GM23338 (cell line): ENCODE data around the gene PLEKHN1.

Experiments
- CREB1 ChIP-seq: fragments of 250-450 bp; sonication (Bioruptor Pico); IDR thresholded peaks from 2 replicates; pipeline ENCODE4 v1.5.0; 2020; ENCODE audit warnings: low read depth, mild to moderate bottlenecking, moderate library complexity
- CTCF ChIP-seq, 2 experiments: fragments of 200-600 bp in 1 of 2; sonication (generic) in 1 of 2; conservative IDR thresholded peaks; 2 replicates each; pipeline versions ENCODE4 v1.5.1 to v1.6.1; 2016 to 2017; ENCODE audit warnings: antibody characterized with exemption in 2 of 2, low read depth in 2 of 2, mild to moderate bottlenecking in 2 of 2, moderate library complexity in 1 of 2
- EZH2 ChIP-seq: fragments of 200-600 bp; sonication (generic); IDR thresholded peaks from one replicate; pipeline ENCODE4 v1.8.0; 2017; ENCODE audit warnings: antibody characterized with exemption, mild to moderate bottlenecking, low read depth; ENCODE audit not compliant: unreplicated experiment
- EZH2phosphoT487 ChIP-seq: fragments of 200-600 bp; sonication (generic); IDR thresholded peaks from one replicate; pipeline ENCODE4 v1.8.1; 2018; ENCODE audit warnings: antibody characterized with exemption; ENCODE audit not compliant: unreplicated experiment
- JUNB ChIP-seq: IDR thresholded peaks from one replicate; pipeline ENCODE4 v1.6.1; 2016; ENCODE audit warnings: antibody characterized with exemption; ENCODE audit not compliant: unreplicated experiment
- POLR2AphosphoS5 ChIP-seq: IDR thresholded peaks from 2 replicates; pipeline ENCODE4 v1.6.1; 2016; ENCODE audit warnings: antibody characterized with exemption, low read depth
- STAT1 ChIP-seq: IDR thresholded peaks from one replicate; pipeline ENCODE4 v1.6.1; 2016; ENCODE audit warnings: antibody characterized with exemption; ENCODE audit not compliant: unreplicated experiment
- ZNF114 ChIP-seq: fragments of 250-450 bp; sonication (Bioruptor Pico); IDR thresholded peaks from 2 replicates; pipeline ENCODE4 v1.5.0; 2020; ENCODE audit warnings: mild to moderate bottlenecking, moderate library complexity
- ZNF331 ChIP-seq: fragments of 250-450 bp; sonication (Bioruptor Pico); IDR thresholded peaks from 2 replicates; pipeline ENCODE4 v1.5.0; 2020; ENCODE audit warnings: low read depth, mild to moderate bottlenecking, moderate library complexity
- TF ChIP-seq, protein P1 (sequence below): IDR thresholded peaks from one replicate; pipeline ENCODE4 v1.6.1; 2018; ENCODE audit warnings: antibody characterized with exemption; ENCODE audit not compliant: unreplicated experiment
- TF ChIP-seq, protein P2 (sequence below): IDR thresholded peaks from 2 replicates; pipeline ENCODE4 v1.6.1; 2016; ENCODE audit warnings: antibody characterized with exemption
- TF ChIP-seq, protein P3 (sequence below): fragments of 250-450 bp; sonication (Bioruptor Pico); IDR thresholded peaks from 2 replicates; pipeline ENCODE4 v1.5.0; 2020; ENCODE audit warnings: mild to moderate bottlenecking, moderate library complexity

- TF ChIP-seq CTCF (conservative IDR thresholded peaks at IDR 0.05; ENCODE audit: low read depth in 2 of 2) (no peak), STAT1 (no peak), EZH2 (no peak), POLR2AphosphoS5 (no peak), EZH2phosphoT487 (no peak), ZNF114 (no peak), CREB1 (CRISPR knock-in tag) (no peak), JUNB (no peak), ZNF331 (CRISPR knock-in tag) (no peak)
- TF ChIP-seq, protein P1, sequence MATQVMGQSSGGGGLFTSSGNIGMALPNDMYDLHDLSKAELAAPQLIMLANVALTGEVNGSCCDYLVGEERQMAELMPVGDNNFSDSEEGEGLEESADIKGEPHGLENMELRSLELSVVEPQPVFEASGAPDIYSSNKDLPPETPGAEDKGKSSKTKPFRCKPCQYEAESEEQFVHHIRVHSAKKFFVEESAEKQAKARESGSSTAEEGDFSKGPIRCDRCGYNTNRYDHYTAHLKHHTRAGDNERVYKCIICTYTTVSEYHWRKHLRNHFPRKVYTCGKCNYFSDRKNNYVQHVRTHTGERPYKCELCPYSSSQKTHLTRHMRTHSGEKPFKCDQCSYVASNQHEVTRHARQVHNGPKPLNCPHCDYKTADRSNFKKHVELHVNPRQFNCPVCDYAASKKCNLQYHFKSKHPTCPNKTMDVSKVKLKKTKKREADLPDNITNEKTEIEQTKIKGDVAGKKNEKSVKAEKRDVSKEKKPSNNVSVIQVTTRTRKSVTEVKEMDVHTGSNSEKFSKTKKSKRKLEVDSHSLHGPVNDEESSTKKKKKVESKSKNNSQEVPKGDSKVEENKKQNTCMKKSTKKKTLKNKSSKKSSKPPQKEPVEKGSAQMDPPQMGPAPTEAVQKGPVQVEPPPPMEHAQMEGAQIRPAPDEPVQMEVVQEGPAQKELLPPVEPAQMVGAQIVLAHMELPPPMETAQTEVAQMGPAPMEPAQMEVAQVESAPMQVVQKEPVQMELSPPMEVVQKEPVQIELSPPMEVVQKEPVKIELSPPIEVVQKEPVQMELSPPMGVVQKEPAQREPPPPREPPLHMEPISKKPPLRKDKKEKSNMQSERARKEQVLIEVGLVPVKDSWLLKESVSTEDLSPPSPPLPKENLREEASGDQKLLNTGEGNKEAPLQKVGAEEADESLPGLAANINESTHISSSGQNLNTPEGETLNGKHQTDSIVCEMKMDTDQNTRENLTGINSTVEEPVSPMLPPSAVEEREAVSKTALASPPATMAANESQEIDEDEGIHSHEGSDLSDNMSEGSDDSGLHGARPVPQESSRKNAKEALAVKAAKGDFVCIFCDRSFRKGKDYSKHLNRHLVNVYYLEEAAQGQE = no peak
- TF ChIP-seq, protein P2, sequence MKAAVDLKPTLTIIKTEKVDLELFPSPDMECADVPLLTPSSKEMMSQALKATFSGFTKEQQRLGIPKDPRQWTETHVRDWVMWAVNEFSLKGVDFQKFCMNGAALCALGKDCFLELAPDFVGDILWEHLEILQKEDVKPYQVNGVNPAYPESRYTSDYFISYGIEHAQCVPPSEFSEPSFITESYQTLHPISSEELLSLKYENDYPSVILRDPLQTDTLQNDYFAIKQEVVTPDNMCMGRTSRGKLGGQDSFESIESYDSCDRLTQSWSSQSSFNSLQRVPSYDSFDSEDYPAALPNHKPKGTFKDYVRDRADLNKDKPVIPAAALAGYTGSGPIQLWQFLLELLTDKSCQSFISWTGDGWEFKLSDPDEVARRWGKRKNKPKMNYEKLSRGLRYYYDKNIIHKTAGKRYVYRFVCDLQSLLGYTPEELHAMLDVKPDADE = no peak
- TF ChIP-seq, protein P3, sequence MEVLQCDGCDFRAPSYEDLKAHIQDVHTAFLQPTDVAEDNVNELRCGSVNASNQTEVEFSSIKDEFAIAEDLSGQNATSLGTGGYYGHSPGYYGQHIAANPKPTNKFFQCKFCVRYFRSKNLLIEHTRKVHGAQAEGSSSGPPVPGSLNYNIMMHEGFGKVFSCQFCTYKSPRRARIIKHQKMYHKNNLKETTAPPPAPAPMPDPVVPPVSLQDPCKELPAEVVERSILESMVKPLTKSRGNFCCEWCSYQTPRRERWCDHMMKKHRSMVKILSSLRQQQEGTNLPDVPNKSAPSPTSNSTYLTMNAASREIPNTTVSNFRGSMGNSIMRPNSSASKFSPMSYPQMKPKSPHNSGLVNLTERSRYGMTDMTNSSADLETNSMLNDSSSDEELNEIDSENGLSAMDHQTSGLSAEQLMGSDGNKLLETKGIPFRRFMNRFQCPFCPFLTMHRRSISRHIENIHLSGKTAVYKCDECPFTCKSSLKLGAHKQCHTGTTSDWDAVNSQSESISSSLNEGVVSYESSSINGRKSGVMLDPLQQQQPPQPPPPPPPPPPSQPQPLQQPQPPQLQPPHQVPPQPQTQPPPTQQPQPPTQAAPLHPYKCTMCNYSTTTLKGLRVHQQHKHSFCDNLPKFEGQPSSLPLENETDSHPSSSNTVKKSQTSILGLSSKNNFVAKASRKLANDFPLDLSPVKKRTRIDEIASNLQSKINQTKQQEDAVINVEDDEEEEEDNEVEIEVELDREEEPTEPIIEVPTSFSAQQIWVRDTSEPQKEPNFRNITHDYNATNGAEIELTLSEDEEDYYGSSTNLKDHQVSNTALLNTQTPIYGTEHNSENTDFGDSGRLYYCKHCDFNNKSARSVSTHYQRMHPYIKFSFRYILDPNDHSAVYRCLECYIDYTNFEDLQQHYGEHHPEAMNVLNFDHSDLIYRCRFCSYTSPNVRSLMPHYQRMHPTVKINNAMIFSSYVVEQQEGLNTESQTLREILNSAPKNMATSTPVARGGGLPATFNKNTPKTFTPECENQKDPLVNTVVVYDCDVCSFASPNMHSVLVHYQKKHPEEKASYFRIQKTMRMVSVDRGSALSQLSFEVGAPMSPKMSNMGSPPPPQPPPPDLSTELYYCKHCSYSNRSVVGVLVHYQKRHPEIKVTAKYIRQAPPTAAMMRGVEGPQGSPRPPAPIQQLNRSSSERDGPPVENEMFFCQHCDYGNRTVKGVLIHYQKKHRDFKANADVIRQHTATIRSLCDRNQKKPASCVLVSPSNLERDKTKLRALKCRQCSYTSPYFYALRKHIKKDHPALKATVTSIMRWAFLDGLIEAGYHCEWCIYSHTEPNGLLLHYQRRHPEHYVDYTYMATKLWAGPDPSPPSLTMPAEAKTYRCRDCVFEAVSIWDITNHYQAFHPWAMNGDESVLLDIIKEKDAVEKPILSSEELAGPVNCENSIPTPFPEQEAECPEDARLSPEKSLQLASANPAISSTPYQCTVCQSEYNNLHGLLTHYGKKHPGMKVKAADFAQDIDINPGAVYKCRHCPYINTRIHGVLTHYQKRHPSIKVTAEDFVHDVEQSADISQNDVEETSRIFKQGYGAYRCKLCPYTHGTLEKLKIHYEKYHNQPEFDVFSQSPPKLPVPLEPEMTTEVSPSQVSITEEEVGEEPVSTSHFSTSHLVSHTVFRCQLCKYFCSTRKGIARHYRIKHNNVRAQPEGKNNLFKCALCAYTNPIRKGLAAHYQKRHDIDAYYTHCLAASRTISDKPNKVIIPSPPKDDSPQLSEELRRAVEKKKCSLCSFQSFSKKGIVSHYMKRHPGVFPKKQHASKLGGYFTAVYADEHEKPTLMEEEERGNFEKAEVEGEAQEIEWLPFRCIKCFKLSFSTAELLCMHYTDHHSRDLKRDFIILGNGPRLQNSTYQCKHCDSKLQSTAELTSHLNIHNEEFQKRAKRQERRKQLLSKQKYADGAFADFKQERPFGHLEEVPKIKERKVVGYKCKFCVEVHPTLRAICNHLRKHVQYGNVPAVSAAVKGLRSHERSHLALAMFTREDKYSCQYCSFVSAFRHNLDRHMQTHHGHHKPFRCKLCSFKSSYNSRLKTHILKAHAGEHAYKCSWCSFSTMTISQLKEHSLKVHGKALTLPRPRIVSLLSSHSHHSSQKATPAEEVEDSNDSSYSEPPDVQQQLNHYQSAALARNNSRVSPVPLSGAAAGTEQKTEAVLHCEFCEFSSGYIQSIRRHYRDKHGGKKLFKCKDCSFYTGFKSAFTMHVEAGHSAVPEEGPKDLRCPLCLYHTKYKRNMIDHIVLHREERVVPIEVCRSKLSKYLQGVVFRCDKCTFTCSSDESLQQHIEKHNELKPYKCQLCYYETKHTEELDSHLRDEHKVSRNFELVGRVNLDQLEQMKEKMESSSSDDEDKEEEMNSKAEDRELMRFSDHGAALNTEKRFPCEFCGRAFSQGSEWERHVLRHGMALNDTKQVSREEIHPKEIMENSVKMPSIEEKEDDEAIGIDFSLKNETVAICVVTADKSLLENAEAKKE (CRISPR knock-in tag) = no peak
Observed at GRCh38 chr1:937521-937920, 28.8 kb upstream of the PLEKHN1 start.
